Left renal cortex interstitium (tissue), 4 donors: ENCODE results near the gene FREM3. TPM values are rescaled to one million over a fixed set of nuclear protein-coding genes. Genes with fewer than 3 reads are reported as not detected.
A peak's percentile ranks its signal among the peaks of the same experiment; 100 is the strongest.

Source experiments
- DNase-seq, 4 donors: peaks; one replicate each; pipeline ENCODE4 v3.0.0-alpha.2; 2013; ENCODE audit warnings: low read depth in 4 of 4, low spot score in 2 of 4, missing footprints in 1 of 4
- polyA plus RNA-seq, 4 donors: library from polyadenylated mRNA; unstranded; fragments of 120-200 nt; gene quantifications; one replicate each; pipeline ENCODE4 v1.2.1, GENCODE V29; 2013; ENCODE audit not compliant: insufficient read length in 4 of 4

Gene FREM3
- polyA plus RNA-seq, 4 donors: 0.09 to 0.18 (median 0.13) TPM

DNA sequence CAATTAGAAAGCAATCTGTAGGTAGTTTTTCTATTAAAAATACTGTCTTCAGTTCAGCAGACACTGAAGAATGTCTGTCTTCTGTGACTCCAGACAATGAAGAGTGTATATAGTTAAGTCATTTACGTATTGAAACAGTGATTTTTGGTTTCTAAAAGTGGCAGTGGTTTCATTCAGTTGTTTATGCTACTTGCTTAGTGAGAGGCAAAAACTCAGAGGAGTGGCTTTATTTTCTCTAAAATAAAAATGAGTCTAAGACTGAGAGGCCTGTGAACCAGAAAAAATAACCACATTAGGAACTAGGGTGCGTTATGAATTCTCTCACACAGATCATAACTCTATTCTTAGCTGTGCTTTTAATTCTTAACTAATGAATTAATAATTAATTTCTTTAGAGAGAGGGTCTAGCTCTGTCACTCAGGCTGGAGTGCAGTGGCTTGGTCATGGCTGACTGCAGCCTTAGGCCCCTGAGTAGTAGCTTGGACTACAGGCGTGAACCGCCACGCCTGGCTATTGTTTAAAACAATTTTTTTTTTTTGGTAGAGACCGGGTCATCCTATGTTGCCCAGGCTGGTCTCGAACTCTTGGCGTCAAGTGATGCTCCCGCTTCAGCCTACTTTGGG lies 31.4 kb downstream of the FREM3 start:
- no peak for DNase-seq

DNA sequence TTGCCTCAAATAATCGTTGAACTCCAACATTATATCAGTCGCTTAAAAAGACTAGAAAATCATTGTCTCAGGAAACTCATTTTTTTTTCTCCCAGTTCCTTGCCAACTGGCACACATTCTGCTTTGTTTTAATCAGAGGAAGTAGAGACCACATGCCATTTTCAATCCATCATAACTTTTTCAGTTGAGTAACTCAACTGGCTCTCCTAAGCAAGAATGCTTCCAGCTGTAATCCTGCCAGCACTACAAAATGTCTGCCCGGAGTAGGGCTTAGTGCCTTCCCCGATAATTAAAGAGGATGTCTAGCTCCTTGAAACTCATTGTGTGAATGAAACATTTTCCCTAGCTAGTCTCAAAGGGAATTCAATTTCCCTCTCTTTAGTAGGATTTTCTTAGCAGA lies 33.0 kb downstream of the FREM3 start:
- DNase-seq: no peak

GRCh38 chr4:143658336-143658735 lies 42.1 kb downstream of the FREM3 start:
- DNase-seq: no peak

- no peak for DNase-seq
Observed at GRCh38 chr4:143654571-143654970, 45.9 kb downstream of the FREM3 start.

- DNase-seq: no peak
Observed at GRCh38 chr4:143653031-143653430, 47.4 kb downstream of the FREM3 start.

- no peak for DNase-seq
Observed at GRCh38 chr4:143643399-143643798, 57.1 kb downstream of the FREM3 start.

DNA sequence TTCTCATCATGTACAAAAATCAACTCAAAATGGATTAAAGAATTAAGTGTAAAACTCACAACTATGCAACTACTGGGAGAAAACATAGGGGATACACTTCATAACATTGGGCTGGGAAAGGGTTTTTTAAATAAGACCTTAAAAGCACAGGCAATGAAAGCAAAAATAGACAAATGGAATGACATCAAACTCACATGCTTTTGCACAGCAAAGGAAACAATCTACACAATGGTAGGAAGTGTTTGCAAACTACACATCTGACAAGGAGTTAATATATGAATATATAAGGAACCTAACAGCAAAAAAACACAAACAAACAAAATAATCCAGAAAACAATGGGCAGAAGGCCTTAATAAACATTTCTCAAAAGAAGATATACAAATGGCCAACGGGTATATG lies 57.9 kb downstream of the FREM3 start:
- DNase-seq: no peak

DNA sequence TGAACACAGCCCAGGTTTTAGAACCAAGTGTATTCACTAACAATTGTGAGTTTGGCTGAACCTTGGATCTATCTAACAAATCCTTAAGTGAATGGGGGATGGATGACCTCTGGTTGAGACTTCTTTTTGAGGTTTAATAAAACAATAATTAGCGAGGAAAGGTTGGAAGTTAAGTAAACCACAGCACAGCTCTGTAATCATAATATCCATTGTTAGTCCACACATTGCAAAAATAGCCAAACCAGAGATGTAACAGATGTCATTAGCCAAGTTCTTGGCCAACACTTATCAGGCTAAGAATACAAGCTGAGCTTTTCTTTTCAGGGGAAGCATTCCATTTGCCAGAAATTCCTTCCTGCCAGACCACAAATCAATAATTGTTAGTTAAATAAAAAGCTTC lies 59.1 kb downstream of the FREM3 start:
- peak in 2 of 4 donors; percentile 35 to 37 for DNase-seq

GRCh38 chr4:143634763-143635162 lies 65.7 kb downstream of the FREM3 start:
- no peak for DNase-seq

GRCh38 chr4:143633833-143634232 lies 66.6 kb downstream of the FREM3 start:
- no peak for DNase-seq

- DNase-seq: peak in 3 of 4 donors; percentile 57 to 81 (median 75)
Observed at GRCh38 chr4:143626134-143626911, 74.2 kb downstream of the FREM3 start.

DNA sequence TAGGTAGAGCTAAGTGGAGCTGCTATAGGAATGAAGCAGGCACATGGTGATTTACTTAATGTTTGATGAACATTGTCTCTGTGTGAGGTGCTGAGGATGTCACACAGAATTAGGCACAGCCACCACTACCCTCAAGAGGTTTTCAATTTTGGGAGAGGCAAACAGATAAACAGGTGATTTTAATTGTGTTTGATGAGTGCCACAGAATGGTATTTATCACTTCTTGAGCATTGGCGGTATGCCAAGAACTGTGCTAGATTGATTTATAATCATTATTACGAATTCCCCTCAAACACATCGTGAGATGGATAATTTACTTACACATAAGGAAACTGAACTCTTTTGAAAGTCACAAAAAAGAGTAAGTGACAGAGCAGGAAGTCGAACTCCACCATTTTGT lies 74.8 kb downstream of the FREM3 start:
- DNase-seq: no peak

DNA sequence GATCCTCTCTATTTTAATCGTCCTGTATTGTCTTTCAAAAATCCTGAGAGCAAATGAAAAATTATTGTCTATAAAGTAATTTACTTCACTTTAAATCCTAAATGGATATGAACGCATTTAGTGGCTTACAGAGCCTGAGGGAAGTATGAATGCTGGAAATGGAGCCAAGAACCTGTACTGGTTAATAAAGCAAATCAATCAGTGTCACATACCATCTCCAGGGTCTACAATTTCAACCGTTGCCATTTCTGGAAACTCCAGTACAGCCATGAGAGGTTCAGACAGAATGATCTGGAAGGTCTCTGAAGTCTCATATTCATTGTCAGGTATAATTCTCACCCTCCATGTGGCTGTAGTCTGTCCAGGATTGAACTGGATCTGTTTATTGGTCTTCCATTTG lies 76.6 kb downstream of the FREM3 start:
- no peak for DNase-seq

DNA sequence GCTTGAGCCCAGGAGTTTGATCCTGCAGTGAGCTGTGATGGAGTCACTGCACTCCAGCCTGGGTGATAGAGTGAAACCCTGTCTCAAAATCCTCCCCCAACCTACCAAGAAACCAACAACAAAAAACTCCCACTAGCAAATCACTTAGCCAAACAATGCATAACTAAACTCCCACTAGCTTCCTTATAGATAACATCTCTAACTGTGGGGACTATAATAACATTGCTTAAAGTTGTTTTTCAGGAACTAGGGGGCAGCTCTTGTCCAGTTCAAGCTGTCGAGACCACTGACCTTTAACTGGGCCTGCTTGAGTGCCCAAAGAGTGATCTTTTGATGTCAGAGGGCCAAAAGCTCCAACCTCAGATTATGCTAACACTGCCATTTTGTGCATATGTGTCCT lies 81.7 kb downstream of the FREM3 start:
- no peak for DNase-seq

DNA sequence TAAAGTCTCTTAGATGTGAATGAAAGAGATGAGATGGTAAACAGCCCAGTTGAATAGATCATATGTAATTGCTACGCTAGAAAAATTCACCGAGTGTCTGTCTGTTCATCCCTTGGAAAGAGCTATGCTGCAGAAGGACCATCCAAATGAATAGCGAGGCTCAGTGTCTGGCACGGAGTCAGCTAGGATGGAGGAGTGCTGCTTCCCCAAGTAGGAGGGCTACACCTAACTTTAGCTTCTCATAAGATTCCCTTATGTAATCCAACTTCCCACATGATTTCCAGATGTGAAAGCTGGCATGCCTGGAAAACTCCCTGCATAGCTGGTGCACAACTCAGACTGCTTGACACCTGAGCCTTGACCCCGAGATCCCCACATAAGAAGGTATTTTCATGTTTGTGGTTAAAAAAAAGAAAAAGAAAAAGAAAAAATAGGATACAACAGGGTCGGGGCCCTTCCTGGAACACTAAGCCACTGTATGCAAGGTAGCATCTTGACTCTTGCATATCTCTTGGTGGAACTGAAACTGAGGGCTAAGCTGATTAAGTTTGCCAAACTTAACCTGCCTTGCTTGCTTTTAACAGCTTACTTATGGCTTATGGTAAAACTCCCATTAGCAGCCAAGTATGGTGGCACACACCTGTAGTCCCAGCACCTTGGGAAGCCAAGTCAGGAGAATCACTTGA lies 82.3 kb downstream of the FREM3 start:
- DNase-seq: no peak

- DNase-seq: no peak
Observed at GRCh38 chr4:143616771-143617170, 83.7 kb downstream of the FREM3 start.

DNA sequence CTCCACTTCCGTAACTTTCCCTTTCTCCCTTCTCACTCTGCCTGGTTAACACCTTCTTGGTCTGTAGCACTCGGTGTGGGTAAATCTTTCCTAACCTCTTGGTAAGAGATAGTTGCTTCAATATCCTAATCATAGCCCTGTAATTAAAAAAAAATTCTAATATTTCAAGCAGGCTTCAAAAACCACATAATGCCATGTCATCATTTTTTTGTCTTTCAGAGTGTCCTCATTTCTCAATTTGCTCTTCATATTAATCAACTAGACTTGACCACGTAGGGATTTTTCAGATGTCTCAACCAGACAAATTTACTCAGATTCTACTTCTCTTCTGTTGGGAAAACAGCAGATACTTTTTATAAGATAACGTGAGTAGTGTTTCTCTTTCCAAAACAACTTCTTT lies 91.0 kb downstream of the FREM3 start:
- no peak for DNase-seq

- DNase-seq: no peak
Observed at GRCh38 chr4:143606480-143606879, 94.0 kb downstream of the FREM3 start.

- DNase-seq: no peak
Observed at GRCh38 chr4:143599827-143600226, 100.6 kb downstream of the FREM3 start.

- no peak for DNase-seq
Observed at GRCh38 chr4:143598816-143599215, 101.7 kb downstream of the FREM3 start.

GRCh38 chr4:143597276-143597675 lies 103.2 kb downstream of the FREM3 start:
- DNase-seq: no peak

DNA sequence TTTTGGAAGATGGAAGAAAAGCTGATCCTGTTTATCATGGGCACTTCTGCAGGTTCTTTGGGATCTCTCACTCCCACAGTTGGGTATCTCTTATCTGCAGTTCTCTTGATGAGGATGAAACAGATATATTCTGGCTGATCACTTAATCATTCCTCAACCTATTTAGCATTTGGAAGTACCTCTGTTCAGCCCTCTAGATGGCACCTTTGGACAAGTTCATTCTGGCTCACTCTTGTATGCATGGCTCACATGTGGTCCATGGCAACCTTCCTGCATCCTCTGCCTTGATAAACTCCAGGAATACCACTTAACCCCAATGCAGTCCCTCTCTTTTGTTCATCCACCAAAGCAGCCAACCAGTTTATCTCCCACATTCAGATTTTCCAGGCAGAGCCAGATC lies 112.8 kb downstream of the FREM3 start:
- DNase-seq: no peak
